WTC11 (cell line): ENCODE measurements around the gene SLC25A23. TPM values are rescaled to one million over a fixed set of nuclear protein-coding genes. Genes with fewer than 3 reads are reported as not detected.

ENCODE experiments used
- ATAC-seq: fragments of 200-7000 bp; cut with Tn5 transposase; 2 replicates; pipeline ENCODE4 v1.10.0; 2021; ENCODE audit warnings: mild to moderate bottlenecking, moderate library complexity
- CTCF ChIA-PET: fragments of 300-600 bp; sonication (Branson Sonifier 250); formaldehyde crosslinking; loops from one replicate; lab custom pipeline; 2021; ENCODE audit warnings: antibody characterized with exemption; lab: Charles Lee
- POLR2A ChIA-PET: fragments of 350-600 bp; sonication (Branson Sonifier 250); formaldehyde crosslinking; loops from one replicate; lab custom pipeline; 2021; ENCODE audit warnings: antibody characterized with exemption; lab: Charles Lee
- DNase-seq: peaks from one replicate; pipeline ENCODE4 v3.0.0; 2021; ENCODE audit warnings: low spot score
- H3K27ac Mint-ChIP-seq: 2 replicates; pipeline ENCODE4 v1.8.0; 2021; ENCODE audit warnings: mixed read lengths
- H3K27me3 Mint-ChIP-seq: 2 replicates; pipeline ENCODE4 v1.8.0; 2021; ENCODE audit warnings: low read depth, mild to moderate bottlenecking, moderate library complexity, mixed read lengths
- H3K36me3 Mint-ChIP-seq: 2 replicates; pipeline ENCODE4 v1.8.0; 2021; ENCODE audit warnings: mixed read lengths
- H3K4me1 Mint-ChIP-seq: 2 replicates; pipeline ENCODE4 v1.8.0; 2022; ENCODE audit warnings: mixed read lengths
- H3K4me3 Mint-ChIP-seq: 2 replicates; pipeline ENCODE4 v1.8.0; 2021; ENCODE audit warnings: mild to moderate bottlenecking, moderate library complexity, mixed read lengths
- H3K9me3 Mint-ChIP-seq: 2 replicates; pipeline ENCODE4 v1.8.0; 2021; ENCODE audit warnings: mixed read lengths
- AFF4 ChIP-seq: sonication (generic); formaldehyde crosslinking; IDR thresholded peaks from 2 replicates; pipeline ENCODE4 v1.8.1; 2023; ENCODE audit warnings: mild to moderate bottlenecking, missing genetic modification reagents, borderline replicate concordance
- CDX4 ChIP-seq: fragments of 250-450 bp; sonication (Bioruptor Pico); IDR thresholded peaks from 2 replicates; pipeline ENCODE4 v1.9.0; 2021; ENCODE audit warnings: moderate library complexity, mild to moderate bottlenecking, inconsistent platforms, borderline replicate concordance
- FOXK1 ChIP-seq: sonication (generic); formaldehyde crosslinking; IDR thresholded peaks from 2 replicates; pipeline ENCODE4 v1.8.0; 2022; ENCODE audit warnings: mild to moderate bottlenecking, moderate library complexity, missing genetic modification reagents
- FOXP1 ChIP-seq: sonication (generic); formaldehyde crosslinking; IDR thresholded peaks from 2 replicates; pipeline ENCODE4 v1.8.0; 2022; ENCODE audit warnings: missing genetic modification reagents, mild to moderate bottlenecking, moderate library complexity, borderline replicate concordance
- GTF2I ChIP-seq: fragments of 250-450 bp; sonication (Bioruptor Pico); conservative IDR thresholded peaks from 2 replicates; pipeline ENCODE4 v1.4.0; 2021; ENCODE audit warnings: mild to moderate bottlenecking
- HMGA2 ChIP-seq: fragments of 250-450 bp; sonication (Bioruptor Pico); IDR thresholded peaks from 2 replicates; pipeline ENCODE4 v1.4.0; 2021; ENCODE audit warnings: mild to moderate bottlenecking, moderate library complexity
- IRF1 ChIP-seq: sonication (generic); formaldehyde crosslinking; IDR thresholded peaks from 2 replicates; pipeline ENCODE4 v1.8.0; 2023; ENCODE audit warnings: missing genetic modification reagents
- NFE2L1 ChIP-seq: sonication (generic); formaldehyde crosslinking; IDR thresholded peaks from 2 replicates; pipeline ENCODE4 v1.8.1; 2023; ENCODE audit warnings: missing genetic modification reagents
- NR3C1 ChIP-seq: sonication (generic); formaldehyde crosslinking; conservative IDR thresholded peaks from 2 replicates; pipeline ENCODE4 v1.8.1; 2023; ENCODE audit warnings: low read depth, mild to moderate bottlenecking, missing genetic modification reagents
- RELA ChIP-seq: sonication (generic); formaldehyde crosslinking; IDR thresholded peaks from 2 replicates; pipeline ENCODE4 v1.8.1; 2022; ENCODE audit warnings: missing genetic modification reagents, mild to moderate bottlenecking, borderline replicate concordance
- SOX15 ChIP-seq: fragments of 250-450 bp; sonication (Bioruptor Pico); IDR thresholded peaks from 2 replicates; pipeline ENCODE4 v1.9.0; 2021; ENCODE audit warnings: mild to moderate bottlenecking
- SP1 ChIP-seq: sonication (generic); formaldehyde crosslinking; conservative IDR thresholded peaks from 2 replicates; pipeline ENCODE4 v1.8.1; 2022; ENCODE audit warnings: missing genetic modification reagents
- STAT6 ChIP-seq: sonication (generic); formaldehyde crosslinking; conservative IDR thresholded peaks from 2 replicates; pipeline ENCODE4 v1.8.1; 2023; ENCODE audit warnings: mild to moderate bottlenecking, low read depth, missing genetic modification reagents, moderate library complexity
- TP53 ChIP-seq: sonication (generic); formaldehyde crosslinking; IDR thresholded peaks from 2 replicates; pipeline ENCODE4 v1.8.1; 2023; ENCODE audit warnings: mild to moderate bottlenecking, missing genetic modification reagents
- ZBTB21 ChIP-seq: sonication (generic); formaldehyde crosslinking; IDR thresholded peaks from 2 replicates; pipeline ENCODE4 v1.8.1; 2023; ENCODE audit warnings: mild to moderate bottlenecking, missing genetic modification reagents, borderline replicate concordance
- ZNF138 ChIP-seq: sonication (generic); formaldehyde crosslinking; conservative IDR thresholded peaks from 2 replicates; pipeline ENCODE4 v1.8.1; 2022; ENCODE audit warnings: mild to moderate bottlenecking, moderate library complexity, missing genetic modification reagents
- ZNF219 ChIP-seq: sonication (generic); formaldehyde crosslinking; IDR thresholded peaks from 2 replicates; pipeline ENCODE4 v1.8.0; 2023; ENCODE audit warnings: missing genetic modification reagents, mild to moderate bottlenecking, borderline replicate concordance
- total RNA-seq: library from RNA; stranded (reverse); gene quantifications from 3 replicates; pipeline ENCODE4 v1.2.3, GENCODE V29; 2021
- TF ChIP-seq, protein P1 (sequence below): fragments of 250-450 bp; sonication (Bioruptor Pico); IDR thresholded peaks from 2 replicates; pipeline ENCODE4 v1.8.0; 2021; ENCODE audit warnings: mild to moderate bottlenecking
- TF ChIP-seq, protein P2 (sequence below): fragments of 250-450 bp; sonication (Bioruptor Pico); IDR thresholded peaks from 2 replicates; pipeline ENCODE4 v2.1.2; 2022; ENCODE audit warnings: mild to moderate bottlenecking, moderate library complexity
- TF ChIP-seq, protein P3 (sequence below): sonication (generic); formaldehyde crosslinking; IDR thresholded peaks from 2 replicates; pipeline ENCODE4 v1.8.1; 2022; ENCODE audit warnings: low read depth, mild to moderate bottlenecking, moderate library complexity, missing genetic modification reagents, borderline replicate concordance

Gene SLC25A23
- total RNA-seq, 1 experiment from 2014 or later: 63.6 TPM

DNA sequence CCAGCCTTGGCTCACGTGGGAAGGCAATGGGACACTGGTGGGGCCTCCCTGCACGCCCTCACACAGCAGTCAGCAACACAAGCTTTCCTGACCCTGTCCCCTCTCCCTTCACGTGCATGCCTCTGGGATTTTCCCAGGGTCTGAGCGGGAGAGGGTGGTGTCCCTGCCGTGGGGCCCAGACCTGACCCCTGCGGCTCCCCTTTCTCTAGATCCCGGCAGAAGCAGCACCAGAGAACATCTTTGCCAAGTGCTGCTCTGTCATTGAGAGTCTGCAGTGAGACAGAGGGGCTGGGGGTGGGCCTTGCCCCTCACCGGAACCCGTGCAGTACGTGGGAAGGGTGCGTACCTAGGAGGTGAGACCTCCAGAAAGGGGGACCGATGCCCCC is 47.5 kb downstream of the SLC25A23 start (continued):
- TF ChIP-seq AFF4 (CRISPR knock-in tag) (no peak), ZNF138 (0 out of 2 replicates have a peak, but pooled peaks have one; percentile 2), TP53 (CRISPR knock-in tag) (0 out of 2 replicates have a peak, but pooled peaks have one; percentile 18)
- TF ChIP-seq, protein P1, sequence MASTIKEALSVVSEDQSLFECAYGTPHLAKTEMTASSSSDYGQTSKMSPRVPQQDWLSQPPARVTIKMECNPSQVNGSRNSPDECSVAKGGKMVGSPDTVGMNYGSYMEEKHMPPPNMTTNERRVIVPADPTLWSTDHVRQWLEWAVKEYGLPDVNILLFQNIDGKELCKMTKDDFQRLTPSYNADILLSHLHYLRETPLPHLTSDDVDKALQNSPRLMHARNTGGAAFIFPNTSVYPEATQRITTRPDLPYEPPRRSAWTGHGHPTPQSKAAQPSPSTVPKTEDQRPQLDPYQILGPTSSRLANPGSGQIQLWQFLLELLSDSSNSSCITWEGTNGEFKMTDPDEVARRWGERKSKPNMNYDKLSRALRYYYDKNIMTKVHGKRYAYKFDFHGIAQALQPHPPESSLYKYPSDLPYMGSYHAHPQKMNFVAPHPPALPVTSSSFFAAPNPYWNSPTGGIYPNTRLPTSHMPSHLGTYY (CRISPR knock-in tag): peak; percentile 86

- ChIA-PET POLR2A (interaction anchor here (0.7 kb wide), 1 partner anchor 9 kb away, joined by 3 read pairs; no protein-coding TSS in a partner anchor), CTCF (no interaction called here)
- Mint-ChIP-seq H3K36me3 (peaks cover 6% of the 10 kb centered on the region), H3K4me1 (peaks cover 6% of the 10 kb centered on the region), H3K27me3 (no peaks in the 10 kb centered on the region), H3K4me3 (no peak overlapping the region), H3K27ac (no peak overlapping the region), H3K9me3 (no peaks in the 10 kb centered on the region)
- ATAC-seq (no peak), DNase-seq (no peak)
- no peak for TF ChIP-seq FOXP1 (CRISPR knock-in tag)
- TF ChIP-seq, protein P2, sequence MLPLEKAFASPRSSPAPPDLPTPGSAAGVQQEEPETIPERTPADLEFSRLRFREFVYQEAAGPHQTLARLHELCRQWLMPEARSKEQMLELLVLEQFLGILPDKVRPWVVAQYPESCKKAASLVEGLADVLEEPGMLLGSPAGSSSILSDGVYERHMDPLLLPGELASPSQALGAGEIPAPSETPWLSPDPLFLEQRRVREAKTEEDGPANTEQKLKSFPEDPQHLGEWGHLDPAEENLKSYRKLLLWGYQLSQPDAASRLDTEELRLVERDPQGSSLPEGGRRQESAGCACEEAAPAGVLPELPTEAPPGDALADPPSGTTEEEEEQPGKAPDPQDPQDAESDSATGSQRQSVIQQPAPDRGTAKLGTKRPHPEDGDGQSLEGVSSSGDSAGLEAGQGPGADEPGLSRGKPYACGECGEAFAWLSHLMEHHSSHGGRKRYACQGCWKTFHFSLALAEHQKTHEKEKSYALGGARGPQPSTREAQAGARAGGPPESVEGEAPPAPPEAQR (CRISPR knock-in tag): no peak
- no peak for TF ChIP-seq IRF1 (CRISPR knock-in tag)
- TF ChIP-seq SOX15 (CRISPR knock-in tag): no peak
- TF ChIP-seq RELA (CRISPR knock-in tag): no peak
- no peak for TF ChIP-seq FOXK1 (CRISPR knock-in tag)
Observed at GRCh38 chr19:6409346-6409745, 50.2 kb downstream of the SLC25A23 start.

- no peaks in the 10 kb centered on the region for H3K4me1 Mint-ChIP-seq
- H3K36me3 Mint-ChIP-seq: no peaks in the 10 kb centered on the region
- no peak overlapping the region for H3K27ac Mint-ChIP-seq
- CTCF ChIA-PET: no interaction called here
- H3K9me3 Mint-ChIP-seq: no peaks in the 10 kb centered on the region
- no peaks in the 10 kb centered on the region for H3K27me3 Mint-ChIP-seq
- POLR2A ChIA-PET: no interaction called here
- DNase-seq: no peak
- no peak overlapping the region for H3K4me3 Mint-ChIP-seq
- no peak for ATAC-seq
- TF ChIP-seq SP1: no peak
- no peak for TF ChIP-seq ZBTB21
- no peak for TF ChIP-seq FOXK1 (CRISPR knock-in tag)
- no peak for TF ChIP-seq NFE2L1 (CRISPR knock-in tag)
- no peak for TF ChIP-seq ZNF219 (CRISPR knock-in tag)
- TF ChIP-seq, protein P3, sequence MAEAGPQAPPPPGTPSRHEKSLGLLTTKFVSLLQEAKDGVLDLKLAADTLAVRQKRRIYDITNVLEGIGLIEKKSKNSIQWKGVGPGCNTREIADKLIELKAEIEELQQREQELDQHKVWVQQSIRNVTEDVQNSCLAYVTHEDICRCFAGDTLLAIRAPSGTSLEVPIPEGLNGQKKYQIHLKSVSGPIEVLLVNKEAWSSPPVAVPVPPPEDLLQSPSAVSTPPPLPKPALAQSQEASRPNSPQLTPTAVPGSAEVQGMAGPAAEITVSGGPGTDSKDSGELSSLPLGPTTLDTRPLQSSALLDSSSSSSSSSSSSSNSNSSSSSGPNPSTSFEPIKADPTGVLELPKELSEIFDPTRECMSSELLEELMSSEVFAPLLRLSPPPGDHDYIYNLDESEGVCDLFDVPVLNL (CRISPR knock-in tag): no peak
- no peak for TF ChIP-seq STAT6 (CRISPR knock-in tag)
- TF ChIP-seq CDX4 (CRISPR knock-in tag): no peak
- no peak for TF ChIP-seq GTF2I
- no peak for TF ChIP-seq HMGA2 (CRISPR knock-in tag)
- no peak for TF ChIP-seq NR3C1 (CRISPR knock-in tag)
Observed at GRCh38 chr19:6406401-6406800, 53.2 kb downstream of the SLC25A23 start.
